ENCODE data around the gene STAP2. TPM values are rescaled to one million over a fixed set of nuclear protein-coding genes. Genes with fewer than 3 reads are reported as not detected.
A peak's percentile ranks its signal among the peaks of the same experiment; 100 is the strongest.
"Not testable (repeated sequence)": the region's sequence is repeated elsewhere in the genome, so short reads cannot be mapped to it uniquely, and the experiment has no call there.

STAP2 gene
- total RNA-seq, 1 donor from 2014 or later, result 36.1 TPM

- no peak for DNase-seq (ENCODE audit: low read depth in 2 of 2)
These were observed 39.6 kb downstream of the STAP2 start for GRCh38 chr19:4298810-4299550.

DNA sequence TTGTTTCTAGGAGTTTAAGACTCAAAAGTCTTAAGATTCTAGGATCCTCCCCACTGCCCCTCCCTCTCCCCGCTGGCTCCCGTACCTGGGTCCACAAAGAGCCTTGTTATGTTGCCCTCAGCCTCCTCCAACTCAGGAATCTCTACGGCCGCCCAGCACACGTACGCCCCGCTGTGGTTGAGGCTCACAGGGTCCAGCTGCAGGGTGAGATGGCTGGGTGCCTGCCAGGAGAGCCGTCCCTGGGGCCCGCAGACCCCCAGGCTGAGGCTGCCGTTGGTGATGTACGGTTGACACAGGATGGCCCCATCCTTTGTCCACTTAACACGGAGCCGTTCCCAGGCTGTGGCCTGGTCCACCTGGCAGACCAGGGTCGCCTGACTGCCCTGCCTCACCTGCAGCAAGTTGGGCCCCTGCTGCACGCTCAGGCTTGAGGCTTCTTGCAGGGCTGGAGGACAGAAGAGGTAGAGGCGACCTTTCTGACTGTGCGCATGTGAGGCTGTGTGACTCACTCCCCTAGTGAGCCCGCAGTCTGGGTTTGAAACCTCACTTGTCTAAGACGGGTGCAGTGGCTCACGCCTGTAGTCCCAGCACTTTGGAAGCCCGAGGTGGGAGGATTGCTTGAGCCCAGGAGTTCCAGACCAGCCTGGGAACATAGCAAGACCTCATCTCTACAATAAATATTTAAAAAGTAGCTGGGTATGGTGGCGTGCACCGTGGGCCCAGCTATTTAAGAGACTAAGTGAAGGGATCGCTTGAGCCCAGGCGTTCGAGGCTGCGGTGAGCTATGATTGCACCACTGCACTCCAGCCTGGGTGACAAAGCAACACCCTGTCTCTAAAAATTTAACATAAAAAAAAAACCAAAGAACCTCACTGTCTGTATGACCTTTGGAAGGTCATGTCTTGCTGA is 40.5 kb downstream of the STAP2 start:
- DNase-seq (ENCODE audit: low read depth in 2 of 2), result no peak

DNA sequence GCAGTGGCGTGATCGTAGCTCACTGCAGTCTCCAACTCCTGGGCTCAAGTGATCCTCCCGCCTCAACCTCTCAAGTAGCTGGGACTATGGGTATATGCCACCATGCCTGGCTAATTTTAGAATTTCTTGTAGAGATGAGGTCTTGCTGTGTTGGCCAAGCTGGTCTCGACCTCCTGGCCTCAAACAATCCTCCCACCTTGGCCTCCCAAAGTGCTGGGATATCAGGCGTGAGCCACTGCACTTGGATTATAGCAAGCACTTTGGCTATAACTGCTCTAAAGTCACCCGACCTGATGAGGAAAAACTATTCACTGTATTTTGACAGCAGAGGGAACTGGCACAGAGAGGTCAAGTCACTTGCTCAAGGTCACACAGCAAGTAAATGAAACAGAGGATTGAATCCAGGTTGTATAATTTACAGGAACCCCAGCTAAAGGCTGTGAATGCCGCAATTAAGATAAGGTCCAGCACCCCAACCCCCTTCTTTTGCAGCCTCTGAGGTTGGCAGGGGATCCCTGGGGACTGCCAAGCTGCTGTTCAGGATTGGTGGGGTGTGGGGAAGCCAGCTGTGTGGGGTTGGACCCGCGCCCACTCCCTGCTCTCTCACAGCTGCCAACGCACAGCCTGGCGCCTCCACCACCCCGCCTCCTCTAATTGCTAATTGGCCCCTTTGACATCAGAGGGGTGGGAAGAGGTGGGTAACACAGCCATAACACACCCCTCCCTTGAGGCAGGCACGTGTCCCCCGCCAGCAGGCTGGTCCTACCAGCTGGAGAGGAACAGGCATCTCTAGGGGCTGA is 42.5 kb downstream of the STAP2 start:
- no peak for DNase-seq (ENCODE audit: low read depth in 2 of 2)

- DNase-seq (ENCODE audit: low read depth in 2 of 2), result no peak
These were observed 44.2 kb downstream of the STAP2 start for GRCh38 chr19:4294389-4294788.

- DNase-seq (ENCODE audit: low read depth in 2 of 2), result no peak
These were observed 46.1 kb downstream of the STAP2 start for GRCh38 chr19:4292515-4292914.

DNA sequence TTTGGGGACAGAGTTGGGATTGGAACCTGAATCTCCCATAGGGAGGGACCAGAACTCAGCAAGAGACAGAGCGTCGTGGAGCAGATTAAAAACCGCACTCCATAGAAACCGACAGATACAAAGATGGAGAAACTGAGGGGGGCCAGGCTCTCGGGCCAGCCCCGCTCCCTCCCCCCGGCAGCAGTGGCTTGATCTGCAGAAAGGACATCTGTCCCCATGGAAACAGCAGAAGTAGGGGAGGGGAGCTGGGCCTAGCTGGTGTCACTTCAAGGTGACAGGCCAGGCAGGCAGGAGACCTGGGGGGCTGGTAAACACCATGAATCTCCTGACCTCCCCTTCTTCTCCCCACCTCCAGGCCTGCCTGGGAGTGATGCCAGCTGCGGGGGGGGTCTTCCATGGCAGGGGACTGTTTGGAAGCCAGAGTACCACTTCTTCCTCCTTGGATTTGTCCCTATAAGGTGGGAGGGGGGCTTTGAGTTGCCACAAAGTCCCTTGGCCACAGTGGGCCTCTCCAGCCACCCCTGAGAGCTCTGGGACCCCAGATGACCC is 47.4 kb downstream of the STAP2 start:
- no peak for DNase-seq (ENCODE audit: low read depth in 2 of 2)

DNA sequence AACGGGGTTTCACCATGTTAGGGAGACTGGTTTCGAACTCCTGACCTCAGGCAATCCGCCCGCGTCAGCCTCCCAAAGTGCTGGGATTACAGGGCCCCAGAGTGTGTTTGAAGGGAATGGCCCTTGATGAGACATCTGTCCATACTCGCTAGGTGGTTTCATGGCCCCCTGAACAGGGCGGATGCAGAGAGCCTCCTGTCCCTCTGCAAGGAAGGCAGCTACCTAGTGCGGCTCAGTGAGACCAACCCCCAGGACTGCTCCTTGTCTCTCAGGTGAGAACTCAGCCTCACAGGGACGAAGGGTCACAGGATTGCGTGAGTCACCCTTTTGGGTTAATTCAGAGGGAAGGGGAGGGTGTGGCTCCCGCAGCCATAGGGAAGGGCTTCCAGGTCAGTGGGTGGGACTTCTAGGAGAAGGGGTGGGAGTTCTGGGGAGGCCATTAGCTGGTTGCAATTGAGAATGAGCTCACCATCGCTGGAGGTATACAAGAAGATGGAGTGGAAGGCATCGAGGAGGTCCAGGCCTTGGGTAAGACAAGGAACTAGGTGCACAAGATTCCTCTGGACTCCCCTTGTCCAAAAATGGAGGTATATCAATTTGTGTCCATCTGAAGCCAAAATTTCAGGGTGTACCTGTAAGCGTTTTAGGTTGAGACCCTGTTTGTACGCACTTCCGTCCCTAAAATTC is 50.4 kb downstream of the STAP2 start:
- no peak for DNase-seq (ENCODE audit: low read depth in 2 of 2)

GRCh38 chr19:4286141-4286540 is 52.5 kb downstream of the STAP2 start:
- not testable (repeated sequence) for DNase-seq (ENCODE audit: low read depth in 2 of 2)

GRCh38 chr19:4284974-4285373 is 53.7 kb downstream of the STAP2 start:
- DNase-seq (ENCODE audit: low read depth in 2 of 2), result no peak

GRCh38 chr19:4284176-4284958 is 54.3 kb downstream of the STAP2 start:
- peak in 1 of 2 donors; percentile 22 for DNase-seq (ENCODE audit: low read depth in 2 of 2)

GRCh38 chr19:4279530-4280422 is 58.9 kb downstream of the STAP2 start:
- no peak for DNase-seq (ENCODE audit: low read depth in 2 of 2)

GRCh38 chr19:4279267-4279529 is 59.4 kb downstream of the STAP2 start:
- no peak for DNase-seq (ENCODE audit: low read depth in 2 of 2)

- DNase-seq (ENCODE audit: low read depth in 2 of 2), result no peak
These were observed 60.0 kb downstream of the STAP2 start, which contains the start of gene SHD for GRCh38 chr19:4278419-4279266. SHD (plus strand) TSS chr19:4279266; CDS start chr19:4280064, 798 bp downstream.

DNA sequence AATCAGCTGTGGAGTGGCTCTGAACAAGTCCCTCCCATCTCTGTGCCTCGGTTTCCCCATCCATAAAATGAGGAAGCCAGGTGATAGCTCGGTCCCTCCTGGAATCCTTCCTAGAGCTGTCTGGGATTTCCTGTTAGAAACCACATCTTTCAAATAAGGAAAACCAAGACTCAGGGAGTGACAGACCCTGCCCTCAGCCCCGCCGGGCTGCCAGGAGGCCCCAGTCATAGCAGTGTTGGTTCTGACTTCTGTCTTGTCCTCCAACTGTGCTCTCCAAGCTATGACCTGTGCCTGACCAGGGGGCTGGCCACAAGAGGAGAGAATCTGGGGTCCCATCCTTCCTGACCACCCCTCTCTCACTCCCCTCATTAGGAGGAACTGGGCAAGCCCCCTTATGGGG is 60.6 kb downstream of the STAP2 start:
- no peak for DNase-seq (ENCODE audit: low read depth in 2 of 2)

GRCh38 chr19:4277191-4277696 is 61.4 kb downstream of the STAP2 start:
- DNase-seq (ENCODE audit: low read depth in 2 of 2), result no peak

DNA sequence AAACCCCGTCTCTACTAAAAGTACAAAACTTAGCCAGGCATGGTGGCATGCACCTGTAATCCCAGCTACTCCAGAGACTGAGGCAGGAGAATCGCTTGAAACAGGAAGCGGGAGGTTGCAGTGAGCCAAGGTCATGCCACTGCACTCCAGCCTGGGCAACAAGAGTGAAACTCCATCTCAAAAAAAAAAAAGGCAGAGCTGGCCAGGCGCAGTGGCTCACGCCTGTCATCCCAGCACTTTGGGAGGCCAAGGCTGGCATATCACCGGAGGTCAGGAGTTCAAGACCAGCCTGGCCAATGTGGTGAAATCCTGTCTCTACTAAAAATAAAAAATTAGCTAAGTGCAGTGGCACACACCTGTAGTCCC is 64.3 kb downstream of the STAP2 start:
- not testable (repeated sequence) for DNase-seq (ENCODE audit: low read depth in 2 of 2)

Data from lung microvascular endothelial cell (primary cell).